HG02852 (cell line): Measurements from ENCODE around the gene CSNK1G1.

ENCODE experiments used
- ATAC-seq: cut with Tn5 transposase; IDR thresholded peaks from one replicate; pipeline ENCODE4 v1.9.1; 2021; ENCODE audit warnings: mild to moderate bottlenecking, moderate library complexity; ENCODE audit not compliant: unreplicated experiment

Gene CSNK1G1

DNA sequence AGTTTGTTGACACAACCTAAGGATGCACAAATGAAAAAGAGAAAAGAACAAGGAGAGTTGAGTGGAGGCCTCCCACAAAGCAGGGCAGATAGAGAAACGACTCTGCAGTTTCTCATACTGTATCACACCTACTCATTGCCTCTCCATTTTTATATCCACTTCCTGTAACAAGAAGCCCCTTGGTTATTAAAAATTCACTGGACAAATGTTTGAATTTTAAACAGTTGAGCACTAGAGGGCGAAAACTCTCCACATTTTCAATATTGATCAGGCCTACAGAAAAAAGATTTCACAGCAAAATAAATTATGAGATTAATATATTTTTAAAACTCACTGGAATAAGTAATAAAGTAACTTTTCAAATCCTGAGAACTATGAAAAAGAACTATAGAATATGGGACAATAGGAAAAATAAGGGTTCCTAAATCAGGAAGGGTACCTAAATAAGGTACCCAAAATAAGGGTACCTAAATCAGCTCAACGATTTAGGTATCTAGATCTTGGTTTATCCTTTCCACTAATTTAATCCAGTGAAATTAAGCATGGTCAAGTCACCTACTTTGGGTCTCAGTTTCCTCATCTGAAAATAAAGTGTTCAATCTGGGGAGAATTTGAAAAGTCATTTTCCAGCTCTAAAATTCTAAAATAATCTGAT is 146.2 kb downstream of the CSNK1G1 start:
- ATAC-seq, result no peak

DNA sequence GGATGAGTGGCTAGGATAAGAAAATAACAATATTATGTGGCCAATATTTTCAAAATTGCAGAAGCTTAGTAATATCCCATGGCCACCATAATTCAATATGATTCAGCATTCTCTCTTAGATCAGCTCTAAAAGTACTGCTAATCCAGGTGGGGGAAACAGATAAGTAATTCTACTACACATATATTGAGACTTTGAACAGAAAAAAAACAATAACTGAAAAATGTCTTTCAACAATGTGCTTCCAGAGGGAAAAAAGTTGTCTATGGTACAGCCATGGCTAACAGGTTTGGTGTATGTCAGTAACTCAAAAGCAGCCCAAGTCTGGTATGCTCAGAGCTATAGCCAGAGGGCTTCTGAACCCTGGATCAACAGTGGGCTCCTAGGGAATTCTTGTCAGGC is 150.8 kb downstream of the CSNK1G1 start:
- ATAC-seq, result no peak

DNA sequence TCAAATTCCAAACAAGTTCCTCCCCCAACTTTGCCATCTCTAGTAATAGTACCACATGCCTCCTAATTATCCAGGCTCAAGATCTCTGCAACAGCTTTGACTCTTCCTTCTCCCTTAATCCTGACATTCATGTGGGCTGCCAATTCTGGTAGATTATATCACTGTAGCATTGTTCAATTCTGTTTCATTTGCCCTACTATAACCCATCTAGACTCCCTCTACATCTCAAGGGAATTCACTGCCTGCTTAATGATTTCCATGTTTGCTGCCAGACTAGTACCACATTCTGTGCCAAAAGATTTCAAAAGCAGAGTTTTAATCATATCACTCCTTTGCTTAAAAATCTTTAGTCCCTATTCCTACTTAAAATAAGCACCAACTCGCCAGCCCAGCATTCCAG is 158.5 kb downstream of the CSNK1G1 start:
- ATAC-seq, result no peak

DNA sequence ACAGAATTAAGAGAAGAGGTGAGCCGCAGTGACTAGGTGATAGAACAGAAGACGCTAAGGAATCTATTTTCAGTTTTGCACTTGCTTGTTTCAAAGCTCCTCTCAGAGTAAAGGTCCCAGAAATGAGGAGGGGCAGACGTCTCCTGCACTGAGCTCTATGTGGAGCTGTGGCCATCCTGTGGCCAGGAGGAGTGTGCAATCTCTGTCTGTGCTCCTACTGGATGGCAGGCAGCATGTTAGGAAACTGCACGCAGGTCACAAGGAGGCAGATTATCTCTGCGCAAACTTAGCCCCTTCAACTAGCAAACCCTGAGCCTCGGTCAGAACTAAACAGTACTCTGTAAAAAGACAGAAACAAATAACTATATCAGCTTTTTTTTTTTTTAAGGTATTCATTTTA is 162.0 kb downstream of the CSNK1G1 start:
- ATAC-seq, result no peak

DNA sequence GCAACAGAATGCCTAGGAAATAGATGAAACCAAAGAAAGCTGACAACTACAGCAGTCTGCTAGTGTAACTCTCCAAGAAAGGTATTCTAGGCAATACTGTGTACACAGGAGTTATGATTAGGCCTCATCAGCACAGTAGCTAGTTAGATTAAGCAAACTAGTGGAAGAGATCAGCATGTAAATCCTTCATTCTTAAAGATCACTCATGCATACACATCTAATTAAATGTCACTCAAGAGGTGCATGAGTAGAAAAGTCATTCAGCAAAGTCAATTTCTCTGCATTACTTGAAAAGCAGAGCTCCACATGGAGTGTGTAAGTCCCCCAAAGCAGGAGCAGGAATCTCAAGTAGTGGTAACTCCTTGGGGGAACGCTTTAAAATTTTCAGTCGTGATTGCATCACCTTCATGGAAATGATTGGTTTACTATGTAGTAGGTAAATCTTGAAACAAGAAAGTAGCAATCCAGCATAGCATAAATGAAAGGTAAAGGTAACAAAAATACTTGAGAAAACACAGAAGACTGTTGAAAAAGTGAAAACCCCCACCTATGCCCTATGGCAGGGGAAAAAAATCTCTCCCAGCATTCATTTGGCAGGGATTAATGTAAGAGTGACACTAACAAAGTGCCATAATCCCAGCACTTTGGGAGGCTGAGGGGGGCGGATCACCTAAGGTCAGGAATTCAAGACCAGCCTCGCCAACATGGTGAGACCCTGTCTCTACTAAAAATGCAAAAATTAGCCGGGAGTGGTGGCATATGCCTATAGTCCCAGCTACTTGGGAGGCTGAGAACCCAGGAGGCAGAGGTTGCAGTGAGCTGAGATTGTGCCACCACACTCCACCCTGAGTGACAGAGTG is 163.8 kb downstream of the CSNK1G1 start:
- no peak for ATAC-seq

DNA sequence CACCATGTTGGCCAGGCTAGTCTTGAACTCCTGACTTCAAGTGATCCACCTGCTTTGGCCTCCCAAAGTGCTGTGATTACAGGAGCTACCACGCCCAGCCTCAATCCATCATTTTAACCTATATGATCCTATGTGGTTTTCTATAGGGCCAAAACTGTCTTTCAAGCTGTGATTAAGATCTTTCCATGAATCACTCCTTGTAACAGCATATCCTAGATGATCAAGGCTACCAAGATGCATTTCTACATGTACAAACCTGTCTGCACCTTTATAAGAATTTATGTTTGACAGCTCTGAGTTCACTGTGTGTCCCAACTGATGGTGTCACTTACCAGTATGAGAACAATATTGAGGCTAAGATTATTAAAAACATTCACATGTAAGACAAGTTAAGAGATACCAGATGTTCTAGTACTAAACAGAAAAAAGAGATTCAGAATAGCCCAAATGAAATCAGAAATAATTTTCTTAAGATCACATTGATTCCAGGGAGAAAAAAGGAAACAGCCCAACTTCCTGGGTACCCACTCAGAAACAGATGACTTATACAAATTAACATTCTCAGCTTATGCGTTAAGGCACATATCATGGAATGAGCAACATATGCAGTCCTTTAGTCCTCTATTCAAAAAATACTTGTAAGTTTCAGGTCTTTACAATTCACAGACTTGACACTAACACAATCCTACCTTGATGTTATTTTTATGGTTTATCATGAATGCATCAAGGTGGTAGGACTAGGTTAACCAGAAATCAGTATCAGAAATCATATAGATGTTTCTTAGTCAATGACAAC is 168.4 kb downstream of the CSNK1G1 start:
- no peak for ATAC-seq

DNA sequence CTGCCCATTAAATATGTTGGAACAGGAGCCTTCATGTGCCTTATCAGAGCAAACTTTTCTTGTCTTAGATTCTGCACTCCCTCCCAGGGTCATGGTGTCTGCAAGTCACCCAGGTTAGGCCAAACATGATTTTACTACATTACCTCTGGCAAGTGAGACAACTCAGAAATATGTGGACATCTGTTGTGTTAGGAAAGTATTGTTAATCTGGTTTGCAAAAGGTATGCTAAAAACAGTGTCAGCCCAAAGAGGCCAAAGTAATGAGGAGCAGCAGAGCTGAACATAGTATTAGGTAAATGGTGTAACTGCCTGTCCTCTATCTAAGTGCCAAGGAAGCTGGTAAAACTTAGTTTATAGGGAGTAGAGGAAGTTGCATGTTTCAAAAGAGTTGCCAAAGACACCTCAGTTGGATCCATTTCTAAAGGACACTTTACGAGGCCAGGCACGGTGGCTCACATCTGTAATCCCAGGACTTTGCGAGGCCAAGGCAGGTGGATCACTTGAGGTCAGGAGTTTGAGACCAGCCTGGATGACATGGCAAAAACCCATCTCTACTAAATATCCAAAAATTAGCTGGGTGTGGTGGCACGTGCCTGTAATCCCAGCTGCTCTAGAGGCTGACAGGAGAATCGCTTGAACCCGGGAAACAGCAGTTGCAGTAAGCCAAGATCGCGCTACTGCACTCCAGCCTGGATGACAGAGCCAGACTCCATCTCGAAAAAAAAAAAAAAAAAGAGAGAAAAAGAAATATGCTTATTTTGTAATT is 170.6 kb downstream of the CSNK1G1 start:
- ATAC-seq, result no peak

DNA sequence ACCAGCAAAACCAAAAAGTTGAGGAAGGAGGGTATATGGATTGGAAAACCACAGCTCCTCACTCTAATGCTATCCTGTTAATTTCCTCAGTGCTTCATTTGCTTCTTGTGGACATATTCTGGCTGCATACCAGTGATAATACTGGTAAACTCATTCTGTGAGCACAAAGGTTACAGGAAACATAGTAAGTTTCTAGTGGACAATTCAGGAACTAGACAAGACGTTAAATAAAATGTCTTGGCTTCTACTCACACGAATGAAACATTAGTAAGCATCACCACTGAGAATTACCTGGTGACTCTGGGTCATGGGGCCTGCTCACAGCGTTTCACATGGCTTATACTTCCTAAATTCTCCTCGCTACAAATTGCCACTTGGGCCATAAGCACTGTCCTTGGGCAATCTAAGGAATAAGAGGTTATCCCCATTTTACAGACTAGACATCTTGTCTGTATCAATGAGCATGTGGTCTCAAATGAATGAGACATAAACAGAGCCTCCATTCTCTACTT is 173.1 kb downstream of the CSNK1G1 start:
- no peak for ATAC-seq

DNA sequence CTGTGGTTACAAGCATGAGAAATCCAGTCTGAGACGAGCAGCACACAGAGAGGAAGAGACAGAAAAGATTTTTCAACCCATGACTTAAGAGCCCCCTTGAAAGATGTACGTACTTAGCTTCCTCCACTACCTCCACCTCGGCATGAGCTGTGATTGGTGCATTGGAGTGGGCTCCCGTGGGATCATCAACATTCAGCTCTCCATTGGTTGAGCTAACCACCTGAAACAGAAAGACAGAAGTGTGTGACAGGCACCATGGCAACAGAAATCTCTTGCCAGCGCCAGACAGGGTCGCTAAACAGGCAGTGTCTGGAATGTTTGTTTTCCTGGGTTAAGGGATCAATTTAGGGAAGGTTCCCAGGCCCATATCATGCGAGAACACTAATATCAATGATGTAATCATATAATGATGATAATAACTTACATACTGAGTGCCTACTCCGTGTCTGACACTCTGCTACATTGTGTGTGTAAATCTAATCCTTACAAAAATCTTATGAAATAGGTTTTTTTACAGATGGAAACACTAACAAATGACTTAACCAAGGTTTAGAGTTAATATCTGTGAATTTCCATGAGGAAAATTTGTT is 175.6 kb downstream of the CSNK1G1 start:
- peak; percentile 67 for ATAC-seq

DNA sequence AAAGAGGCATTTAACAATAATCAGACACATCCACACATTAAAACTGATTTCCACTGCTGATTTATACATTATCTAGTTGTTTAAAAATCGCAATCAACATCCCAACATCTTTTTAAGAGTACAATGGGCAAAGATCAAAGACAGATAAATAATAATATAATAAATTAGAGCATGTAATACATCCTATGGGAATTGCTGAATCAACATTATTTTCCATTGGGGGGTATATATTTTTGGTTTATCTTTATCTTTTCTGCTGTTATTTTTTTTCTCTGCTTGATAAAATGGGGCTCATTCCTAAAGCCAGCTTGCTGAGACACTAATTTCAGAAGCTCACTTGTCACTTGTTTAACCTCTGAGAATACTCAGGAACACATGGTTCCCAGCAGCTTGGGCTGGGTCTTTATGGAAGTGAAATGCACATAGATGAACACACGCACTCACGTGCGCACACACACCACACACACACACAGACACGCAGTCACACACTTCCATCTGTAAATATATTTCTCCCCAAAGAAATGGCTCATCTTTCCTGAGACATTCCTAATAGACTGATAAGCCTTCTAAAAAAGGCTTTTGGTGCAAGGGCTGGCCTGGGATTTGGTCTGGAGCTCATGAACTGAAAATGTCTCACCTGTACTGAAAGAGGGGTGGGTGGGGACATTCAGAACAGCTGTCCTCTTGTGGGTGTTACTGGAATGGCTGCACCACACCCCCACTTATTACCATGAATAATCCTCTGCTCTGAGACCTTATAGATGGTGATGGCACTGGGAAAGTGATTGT is 189.7 kb downstream of the CSNK1G1 start:
- ATAC-seq, result no peak

DNA sequence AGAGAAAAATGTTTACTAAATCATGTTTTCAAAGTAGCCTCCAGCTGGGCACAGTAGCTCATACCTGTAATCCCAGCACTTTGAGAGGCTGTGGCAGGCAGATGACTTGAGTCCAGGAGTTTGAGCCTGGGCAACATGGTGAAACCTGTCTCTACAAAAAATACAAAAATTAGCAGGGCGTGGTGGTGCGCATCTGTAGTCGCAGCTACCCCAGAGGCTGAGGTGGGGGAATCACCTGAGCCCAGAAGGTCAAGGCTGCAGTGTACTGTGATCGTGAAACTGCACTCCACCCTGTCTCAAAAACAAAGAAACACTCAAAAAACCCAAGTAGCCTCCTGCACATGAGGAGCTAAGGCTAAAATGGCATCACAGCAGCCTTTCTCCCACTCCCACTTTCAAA is 191.5 kb downstream of the CSNK1G1 start:
- ATAC-seq, result no peak

DNA sequence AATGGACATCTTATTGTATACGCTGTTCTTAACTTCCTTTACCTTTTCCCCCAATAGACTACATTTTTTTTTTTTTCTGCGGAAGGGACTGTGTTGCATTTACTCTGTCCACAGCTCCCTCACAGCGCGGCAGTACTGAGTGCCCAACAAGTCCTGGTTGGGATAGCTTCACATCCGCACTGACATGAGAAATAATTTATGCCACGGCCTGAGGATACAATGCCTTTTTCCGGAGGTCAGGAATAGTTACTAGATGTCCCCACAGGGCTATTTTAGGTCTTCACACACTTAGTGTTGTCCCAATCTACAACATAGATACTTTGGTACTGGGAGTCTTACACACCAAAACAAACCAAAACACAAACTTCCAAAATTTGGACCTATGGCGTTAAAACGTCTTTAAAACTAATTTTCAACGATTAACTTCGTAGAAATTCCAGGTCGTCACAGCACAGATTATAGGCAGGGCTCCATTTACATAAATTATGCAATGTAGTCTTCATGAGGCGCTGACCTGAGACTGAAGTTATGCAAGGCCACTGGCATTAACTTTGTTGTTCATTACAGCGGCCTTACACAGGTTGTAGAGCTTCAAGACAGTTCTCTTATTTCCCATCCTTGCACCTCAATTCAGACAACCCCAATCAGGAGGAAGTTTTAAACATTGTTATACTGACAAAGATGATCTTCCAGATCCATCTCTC is 192.2 kb downstream of the CSNK1G1 start:
- no peak for ATAC-seq

DNA sequence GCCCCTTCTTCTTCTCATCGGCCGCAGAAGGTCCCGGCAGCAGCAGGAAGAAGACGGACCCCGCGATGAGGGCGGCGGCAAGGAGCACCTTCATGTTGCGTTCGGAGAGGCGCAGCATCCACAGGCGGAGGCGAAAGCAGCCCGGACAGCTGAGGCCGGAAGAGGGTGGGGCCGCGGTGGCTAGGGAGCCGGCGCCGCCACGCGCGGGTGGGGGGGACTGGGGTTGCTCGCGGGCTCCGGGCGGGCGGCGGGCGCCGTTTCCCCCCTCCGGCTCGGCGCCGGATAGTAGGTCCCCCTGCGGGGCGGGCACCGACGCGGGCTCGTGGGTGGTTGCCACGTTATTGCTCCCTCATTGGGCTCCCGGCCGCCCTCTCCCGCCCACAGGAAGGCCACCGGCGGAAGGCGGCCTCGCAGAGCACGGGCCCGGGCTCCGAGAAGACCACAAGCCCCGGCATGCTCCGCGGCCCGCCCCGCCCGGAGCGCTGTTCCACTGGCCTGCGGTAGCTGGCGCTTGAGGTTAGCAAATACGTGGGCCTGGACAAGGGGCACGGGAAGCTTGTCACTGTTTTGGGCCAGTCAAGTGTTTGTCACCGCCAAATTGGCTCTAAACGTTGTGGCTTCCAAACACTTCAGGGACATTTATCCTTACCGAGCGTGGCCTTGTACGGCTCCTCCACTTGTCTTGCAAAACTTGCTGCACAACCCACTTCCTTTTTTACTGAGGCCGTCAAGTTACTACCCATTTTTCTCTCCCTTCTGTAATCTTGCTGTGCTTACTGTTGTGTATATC is 192.9 kb downstream of the CSNK1G1 start, which contains the start of gene PPIB:
Gene PPIB (minus strand): TSS at position 154 of the 790 bp plus-strand sequence. CDS start 36 bp downstream, at position 118.
- ATAC-seq, result peak; percentile 87

DNA sequence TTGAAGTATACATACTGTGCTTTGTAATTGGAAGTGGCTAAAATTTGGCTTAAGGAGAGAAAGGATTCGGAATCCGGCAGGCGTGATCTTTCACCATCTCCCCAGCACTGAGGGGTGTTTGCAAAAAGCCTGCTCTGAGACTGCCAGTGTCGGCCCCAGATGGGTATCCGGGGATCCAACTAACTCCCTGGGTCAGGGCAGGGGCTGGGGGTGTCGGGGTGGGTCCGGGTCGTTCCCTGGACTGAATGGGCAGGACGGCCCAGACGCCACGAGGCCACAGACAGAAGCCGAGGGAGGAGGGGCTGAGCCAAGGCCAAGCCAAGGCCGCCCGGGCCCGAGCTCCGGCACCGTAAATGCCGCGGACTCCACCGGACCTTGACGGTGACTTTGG is 193.5 kb downstream of the CSNK1G1 start:
- peak; percentile 23 for ATAC-seq

DNA sequence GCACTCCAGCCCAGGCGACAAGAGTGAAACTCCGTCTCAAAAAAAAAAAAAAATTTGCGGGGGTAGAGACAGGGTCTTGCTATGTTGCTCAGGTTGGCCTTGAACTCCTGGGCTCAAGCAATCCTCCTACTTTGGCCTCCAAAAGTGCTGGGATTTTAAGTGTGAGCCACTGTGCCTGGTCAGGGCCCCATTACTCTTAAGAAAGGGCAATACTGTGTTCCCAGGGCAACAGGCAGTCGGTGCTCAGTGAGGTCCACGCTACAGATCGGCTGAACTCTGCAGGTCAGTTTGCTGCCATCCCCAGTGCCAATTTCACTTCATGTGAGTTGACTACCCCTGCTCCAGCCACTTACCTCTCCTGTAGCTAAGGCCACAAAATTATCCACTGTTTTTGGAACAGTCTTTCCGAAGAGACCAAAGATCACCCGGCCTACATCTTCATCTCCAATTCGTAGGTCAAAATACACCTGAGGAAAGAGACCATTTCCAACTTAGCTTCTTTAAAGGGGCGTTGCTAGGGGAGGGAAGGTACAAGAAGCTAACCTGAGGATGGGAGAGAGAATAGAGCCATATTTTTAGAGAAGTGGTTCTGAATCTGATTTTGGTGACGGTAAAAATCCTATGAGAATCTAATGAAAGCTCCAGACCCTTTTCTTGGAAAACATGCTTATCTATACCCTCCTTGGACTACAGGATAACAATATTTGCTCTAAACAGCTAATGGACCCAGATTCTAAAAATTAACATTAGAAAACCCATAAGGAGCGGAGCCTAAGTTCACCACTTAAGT is 194.1 kb downstream of the CSNK1G1 start:
- no peak for ATAC-seq

DNA sequence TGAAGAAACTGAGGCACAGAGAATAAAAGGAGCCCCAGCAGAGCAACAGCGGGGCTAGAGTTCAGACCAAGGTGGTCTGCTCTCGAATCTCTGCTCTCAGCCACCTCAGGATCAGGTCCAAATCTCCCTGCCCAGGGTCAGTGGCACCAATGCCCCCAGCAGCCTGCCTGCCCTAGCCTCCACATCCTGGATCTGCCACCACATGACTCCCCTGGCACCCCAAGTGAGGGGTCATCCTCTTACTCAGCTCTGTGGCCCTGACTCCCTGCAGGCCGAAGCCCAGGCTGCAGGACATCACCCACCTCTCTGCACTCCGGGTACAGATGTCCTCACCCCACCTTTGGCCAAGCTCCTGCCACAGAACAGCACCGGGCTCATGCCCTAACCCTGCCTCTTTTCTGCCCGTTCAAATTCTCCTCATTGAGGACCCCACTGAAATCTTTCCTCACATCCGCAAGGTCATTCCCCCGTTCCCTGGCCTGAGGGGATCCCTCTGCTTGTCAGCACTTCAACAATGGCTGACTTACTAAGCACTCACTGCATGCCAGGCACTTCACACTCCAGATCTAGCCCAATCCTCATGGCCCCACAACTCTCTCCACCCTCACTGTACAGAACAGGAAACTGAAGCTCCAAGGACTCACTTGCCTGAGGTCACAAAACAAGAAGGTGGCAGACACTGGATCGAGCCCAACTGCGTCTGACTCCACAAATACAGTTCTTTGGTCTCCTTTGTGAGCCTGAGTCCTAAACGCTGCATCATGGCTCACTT is 197.4 kb downstream of the CSNK1G1 start:
- ATAC-seq, result no peak
